Measurements from ENCODE around the gene INPP4B.

DNA sequence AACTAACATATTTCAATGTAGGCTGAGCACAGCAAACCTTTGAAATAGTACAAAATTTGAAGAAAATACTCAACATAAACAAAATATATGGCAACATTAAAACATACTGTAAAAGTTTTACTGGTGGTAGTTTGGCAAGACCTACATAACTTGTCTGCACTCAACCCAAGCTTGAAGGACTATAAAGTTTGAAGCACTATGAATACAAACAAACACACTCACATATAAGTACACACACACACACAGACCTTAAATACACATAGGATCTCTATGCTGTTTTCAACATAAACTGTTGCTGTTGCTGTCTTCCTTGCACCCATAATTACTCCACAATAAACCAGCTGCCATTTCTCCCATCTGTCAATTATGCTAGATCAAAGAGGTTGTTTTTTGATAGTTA lies 620.1 kb downstream of the INPP4B start:
- TF ChIP-seq CTCF (IDR thresholded peaks at IDR 0.05), result no peak
- no peak for TF ChIP-seq EZH2 (IDR thresholded peaks at IDR 0.05; ENCODE audit: borderline replicate concordance, insufficient read depth, low read depth, low read length, poor library complexity, severe bottlenecking)

Data from B cell (primary cell).